Ecto neural progenitor cell (in vitro differentiated cells): ENCODE results near the gene STARD9.
"Not testable (repeated sequence)": the region's sequence is repeated elsewhere in the genome, so short reads cannot be mapped to it uniquely, and the experiment has no call there.

Experiments used
- DNase-seq: peaks from one replicate; pipeline ENCODE4 v3.0.0-alpha.2; 2018; ENCODE audit warnings: low spot score

Gene STARD9

GRCh38 chr15:42575188-42576039 is at the start of gene STARD9:
Gene STARD9 (plus strand): TSS chr15:42575606. CDS start chr15:42575716, 110 bp downstream.
- peak; percentile 99 for DNase-seq

GRCh38 chr15:42528970-42529369 is 46.4 kb upstream of the STARD9 start:
- DNase-seq: no peak

GRCh38 chr15:42533246-42533645 is 42.2 kb upstream of the STARD9 start:
- no peak for DNase-seq

DNA sequence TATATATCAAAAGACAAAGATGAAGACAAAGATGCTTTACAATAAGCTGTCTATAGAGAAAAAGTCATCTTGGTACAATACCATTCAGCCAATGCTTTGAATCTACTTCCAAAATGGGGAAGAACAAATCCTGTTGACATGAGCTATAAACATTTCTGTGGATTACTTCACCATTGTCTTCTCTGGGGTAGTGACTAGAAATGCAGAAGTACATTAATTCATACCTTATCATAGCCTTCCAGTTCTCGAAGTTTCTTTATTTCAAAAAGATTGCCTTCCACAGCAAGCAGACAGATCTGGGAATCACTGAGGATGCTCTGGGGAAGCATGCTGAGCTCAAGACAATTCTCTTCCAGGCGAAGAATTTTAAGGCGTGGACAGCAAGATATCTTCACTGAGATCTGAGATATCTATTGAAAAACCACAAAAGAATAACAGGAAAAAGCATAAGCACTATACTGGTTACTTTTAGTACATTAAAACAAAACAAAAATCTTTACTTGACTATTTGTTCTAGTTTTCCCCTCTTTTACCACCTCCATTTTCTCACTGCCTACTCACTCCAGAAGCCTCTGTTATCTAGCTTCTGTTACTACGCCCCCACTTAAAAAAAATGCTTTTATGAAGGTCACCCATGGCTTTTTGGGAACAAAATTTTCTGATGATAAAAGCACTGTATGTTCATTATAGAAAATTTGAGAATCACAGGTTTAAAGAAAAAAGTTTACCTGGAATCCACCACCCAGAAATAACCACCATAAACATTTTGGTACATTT is 30.4 kb upstream of the STARD9 start:
- DNase-seq: no peak

- no peak for DNase-seq
These were observed 27.5 kb upstream of the STARD9 start for GRCh38 chr15:42547918-42548248.

DNA sequence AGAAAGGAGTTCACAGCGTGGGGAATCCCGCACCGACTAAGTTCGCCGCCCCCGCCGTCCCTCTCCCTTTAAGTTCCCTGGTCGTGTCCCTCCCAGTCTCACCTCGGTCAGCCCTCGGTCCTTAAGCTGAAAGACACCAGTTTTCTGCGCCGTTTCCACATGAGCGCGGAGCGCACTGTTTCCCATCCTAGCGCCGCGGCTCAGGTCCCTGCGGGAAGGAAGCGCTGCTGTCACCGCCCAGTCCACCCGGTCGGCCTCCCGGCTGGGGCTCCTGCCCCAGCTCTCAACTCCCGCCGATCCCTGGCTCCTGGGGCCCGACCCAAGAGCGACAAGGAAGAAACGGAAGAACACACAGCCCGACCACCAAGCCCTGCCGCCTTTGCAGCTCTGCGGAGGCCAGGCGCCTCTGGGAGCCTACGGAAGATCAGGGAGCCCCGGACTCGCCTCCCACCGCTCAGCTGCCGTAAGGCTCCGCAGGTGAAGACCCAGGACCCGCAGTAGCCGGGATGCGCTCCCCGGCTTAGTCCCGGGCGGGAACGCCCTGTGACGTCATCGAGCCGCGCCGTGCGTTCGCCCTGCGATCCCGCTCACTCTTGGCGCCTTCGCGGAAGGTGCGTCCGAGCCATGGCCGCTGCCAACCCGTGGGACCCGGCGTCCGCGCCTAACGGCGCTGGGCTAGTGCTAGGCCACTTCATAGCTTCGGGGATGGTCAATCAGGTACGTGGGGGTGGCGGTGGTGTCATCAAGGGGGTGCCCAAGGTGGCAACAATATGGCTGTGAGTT is 27.0 kb upstream of the STARD9 start, which contains the start of the genes HAUS2 and LRRC57:
Gene HAUS2, plus strand, starts transcription at position 590 of the 783 bp plus-strand sequence. Its CDS starts 35 bp downstream, at position 625.
Gene LRRC57, minus strand, starts transcription at position 545 of the 783 bp plus-strand sequence. Its CDS starts 359 bp downstream, at position 186.
- DNase-seq: peak; percentile 97

GRCh38 chr15:42549032-42549491 is 26.3 kb upstream of the STARD9 start:
- DNase-seq: no peak

- DNase-seq: no peak
These were observed 25.5 kb upstream of the STARD9 start for GRCh38 chr15:42549741-42550392.

- DNase-seq: no peak
These were observed 21.9 kb upstream of the STARD9 start for GRCh38 chr15:42553554-42553953.

GRCh38 chr15:42556550-42557207 is 18.7 kb upstream of the STARD9 start:
- DNase-seq: not testable (repeated sequence)

- DNase-seq: no peak
These were observed 16.7 kb upstream of the STARD9 start for GRCh38 chr15:42558739-42559138.

GRCh38 chr15:42576040-42576594 is 711 bp downstream of the STARD9 start:
- DNase-seq: peak; percentile 47

DNA sequence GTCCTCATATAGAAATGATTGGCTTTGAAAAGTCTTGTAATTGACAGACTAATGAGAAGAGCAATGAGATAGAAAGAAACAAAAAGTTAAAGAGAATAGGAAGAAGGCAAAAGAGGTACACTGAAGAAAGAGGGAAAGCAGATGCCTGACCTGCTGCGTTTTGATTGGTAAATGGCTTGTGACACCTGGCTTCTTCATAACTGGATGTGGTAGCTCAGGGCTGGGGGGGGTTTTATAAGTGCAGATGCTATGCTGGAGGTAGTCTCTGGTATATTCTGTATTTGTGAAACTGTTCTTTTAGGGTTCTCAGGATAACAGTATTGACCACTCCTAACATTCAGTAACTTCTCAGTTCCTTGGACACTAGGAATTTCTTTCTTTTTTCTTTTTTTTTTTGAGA is 1.4 kb downstream of the STARD9 start:
- no peak for DNase-seq

GRCh38 chr15:42577514-42578031 is 2.2 kb downstream of the STARD9 start:
- DNase-seq: no peak

DNA sequence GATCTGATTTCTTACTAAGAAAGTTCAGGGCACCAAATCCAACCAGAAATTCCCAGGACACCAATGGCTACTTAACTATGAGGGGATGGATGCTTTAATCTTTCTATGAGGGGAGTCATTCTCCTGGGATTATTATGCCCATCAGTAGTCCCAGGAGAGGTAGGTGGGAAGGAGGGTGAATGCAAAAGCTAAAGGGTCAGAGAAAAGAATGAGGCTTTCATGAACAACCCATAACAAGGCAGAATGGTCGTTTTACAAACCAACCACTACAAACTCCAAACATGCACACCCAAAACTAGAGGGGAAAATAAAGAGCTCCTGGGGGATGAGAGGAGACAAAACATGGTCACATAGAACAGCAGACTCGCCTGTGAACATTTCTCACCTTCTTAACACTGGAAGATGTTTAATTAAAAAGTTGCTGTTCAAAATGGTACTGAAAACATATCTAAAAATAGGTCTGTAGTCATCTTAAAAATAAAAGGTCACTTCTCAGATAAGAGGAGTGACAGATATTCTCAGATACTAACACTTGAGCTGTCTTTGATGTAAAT is 3.7 kb downstream of the STARD9 start:
- DNase-seq: no peak

DNA sequence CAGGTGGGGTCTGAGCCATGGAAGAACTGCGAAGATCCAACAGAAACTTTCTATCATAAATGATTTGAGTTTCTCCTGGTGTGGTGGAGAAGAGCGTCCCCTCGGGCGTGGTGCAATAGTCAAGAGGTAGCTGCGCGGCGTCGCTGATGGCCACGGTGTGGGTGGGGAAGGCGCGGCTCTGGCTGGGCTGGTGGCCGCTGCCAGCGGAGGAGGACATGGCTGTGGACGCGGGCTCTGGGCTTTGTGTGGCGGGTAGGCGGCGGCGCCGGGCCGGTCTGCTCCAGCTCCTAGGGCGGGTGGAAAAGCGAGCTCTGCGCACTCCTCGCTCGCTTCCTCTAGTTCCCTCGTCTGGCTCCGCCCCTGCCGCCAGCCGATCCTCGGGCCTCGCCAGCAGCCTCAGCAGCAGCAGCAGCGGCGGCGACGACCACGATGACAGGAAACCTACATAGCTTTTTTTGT is 5.9 kb downstream of the STARD9 start:
- peak; percentile 91 for DNase-seq

DNA sequence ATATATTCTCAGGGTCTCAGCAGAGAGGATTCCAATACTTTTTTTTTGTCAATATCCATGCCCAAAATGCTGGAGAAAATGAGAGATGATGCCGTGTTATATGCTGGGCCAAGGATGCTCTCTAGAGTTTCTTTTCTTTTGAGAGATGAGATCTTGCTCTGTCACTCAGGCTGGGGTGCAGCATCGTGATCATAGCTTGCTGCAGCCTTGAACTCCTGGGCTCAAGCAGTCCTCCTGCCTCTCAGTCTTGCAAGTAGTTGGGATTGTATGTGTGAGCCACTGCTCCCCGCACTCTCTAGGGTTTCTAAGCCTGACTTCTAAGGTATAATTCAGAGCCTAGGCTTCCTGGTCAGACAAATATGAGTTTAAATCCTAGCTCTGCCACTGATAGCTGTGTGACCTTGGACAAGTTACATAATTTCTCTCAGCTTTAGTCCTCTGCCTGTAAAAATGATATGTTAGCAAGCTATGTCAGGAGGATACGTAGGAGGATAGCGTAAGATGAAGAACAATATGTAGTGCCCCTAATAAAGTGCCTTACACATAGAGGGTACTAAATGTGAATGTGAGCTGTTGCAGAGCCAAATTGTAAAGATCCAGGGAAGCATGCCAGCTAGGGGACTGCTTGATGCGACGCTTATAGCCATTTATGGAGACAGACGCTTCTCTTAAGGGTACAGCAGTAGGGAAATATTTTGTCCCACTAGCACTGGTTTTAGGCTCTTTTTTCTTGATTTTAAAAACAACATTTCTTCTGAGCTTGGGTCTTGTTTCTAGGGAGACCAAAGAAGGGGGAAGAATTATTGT is 7.4 kb downstream of the STARD9 start:
- DNase-seq: no peak

DNA sequence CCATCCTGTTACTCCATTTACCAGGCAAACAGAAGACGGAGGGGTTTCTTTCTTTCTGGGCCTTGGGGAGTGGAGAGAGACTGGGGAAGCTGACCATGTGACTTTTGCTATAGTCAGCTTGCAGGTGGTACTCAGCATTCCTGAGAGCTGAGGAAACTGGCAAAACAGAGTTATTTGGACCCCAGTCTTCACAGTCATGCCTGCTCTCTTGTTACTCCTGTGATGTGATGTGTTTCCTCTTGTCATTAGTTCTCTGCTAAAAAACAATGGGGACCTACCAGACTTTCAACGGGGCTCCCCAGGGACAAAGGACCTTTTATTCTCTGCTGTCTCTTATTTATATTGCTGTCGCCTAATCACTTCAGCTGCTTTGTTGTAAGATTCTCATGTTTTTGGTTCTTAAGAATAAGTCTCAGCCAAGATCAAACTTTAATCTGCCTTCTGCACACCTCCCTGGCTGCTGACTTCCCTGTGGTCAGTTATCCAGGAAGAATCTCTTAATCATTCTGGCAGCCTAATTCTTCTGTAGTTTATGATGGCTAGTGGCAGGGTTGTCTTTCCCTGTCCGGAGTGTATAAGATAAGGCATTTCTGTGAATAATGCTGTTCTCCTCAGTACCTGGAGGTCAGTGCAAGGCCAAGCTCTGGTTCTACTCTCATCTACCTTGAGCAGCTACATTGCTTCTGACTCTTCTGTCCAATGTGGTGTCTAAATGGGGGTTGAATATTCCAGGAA is 8.8 kb downstream of the STARD9 start:
- no peak for DNase-seq
